Heart left ventricle (tissue), 13 donors: Measurements from ENCODE around the gene GPR179.
"Not testable (repeated sequence)": the region's sequence is repeated elsewhere in the genome, so short reads cannot be mapped to it uniquely, and the experiment has no call there.

Source experiments
- POLR2A ChIP-seq, 2 donors: fragments of 450-650 bp; IDR thresholded peaks; one replicate each; pipeline ENCODE4 v1.6.1; 2017; ENCODE audit warnings: antibody characterized with exemption in 2 of 2, mild to moderate bottlenecking in 2 of 2, moderate library complexity in 2 of 2
- TF ChIP-seq, protein P1 (sequence below), 12 donors: fragments of 200-600 bp; sonication (generic) in 4 of 12; IDR thresholded peaks; one replicate each; pipeline versions ENCODE4 v1.5.0 to v1.8.0; 2018 to 2022; ENCODE audit warnings: antibody characterized with exemption in 12 of 12, mild to moderate bottlenecking in 5 of 12
- donor health status: ischemic (EF 13 %, LVEDD 7.1; RV severe dilation, severe dysfunction).
- donor health status: DM: no; HTN: yes; CAD: no.
- donor health status: DM: no; HTN: no; CAD: no.
- donor health status: ischemic (EF 25% LVEDD 6.9; RV normal size, moderate dysfunction).
- donor health status: ischemic (EF 25% LVEDD 5.7; RV mildly dilated, moderate dysfunction).
- donor health status: ischemic (EF 35%, LVEDD 5.7; RV mildly dilated, moderate dysfunction).
- donor health status: nonischemic (EF 11% LVEDD 7.7; RV severe dilation, severe dysfunction).
- donor health status: DM: yes; HTN: yes; CAD: no.
- donor health status: PGD.
- donor health status: ischemic (EF 29% LVEDD 5.4; RV normal size, mild dysfunction).
- donor health status: nonischemic (EF 23%, LVEDD 6.1; RV moderate dilation, normal function).

- TF ChIP-seq, protein P1, sequence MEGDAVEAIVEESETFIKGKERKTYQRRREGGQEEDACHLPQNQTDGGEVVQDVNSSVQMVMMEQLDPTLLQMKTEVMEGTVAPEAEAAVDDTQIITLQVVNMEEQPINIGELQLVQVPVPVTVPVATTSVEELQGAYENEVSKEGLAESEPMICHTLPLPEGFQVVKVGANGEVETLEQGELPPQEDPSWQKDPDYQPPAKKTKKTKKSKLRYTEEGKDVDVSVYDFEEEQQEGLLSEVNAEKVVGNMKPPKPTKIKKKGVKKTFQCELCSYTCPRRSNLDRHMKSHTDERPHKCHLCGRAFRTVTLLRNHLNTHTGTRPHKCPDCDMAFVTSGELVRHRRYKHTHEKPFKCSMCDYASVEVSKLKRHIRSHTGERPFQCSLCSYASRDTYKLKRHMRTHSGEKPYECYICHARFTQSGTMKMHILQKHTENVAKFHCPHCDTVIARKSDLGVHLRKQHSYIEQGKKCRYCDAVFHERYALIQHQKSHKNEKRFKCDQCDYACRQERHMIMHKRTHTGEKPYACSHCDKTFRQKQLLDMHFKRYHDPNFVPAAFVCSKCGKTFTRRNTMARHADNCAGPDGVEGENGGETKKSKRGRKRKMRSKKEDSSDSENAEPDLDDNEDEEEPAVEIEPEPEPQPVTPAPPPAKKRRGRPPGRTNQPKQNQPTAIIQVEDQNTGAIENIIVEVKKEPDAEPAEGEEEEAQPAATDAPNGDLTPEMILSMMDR (IDR thresholded peaks at IDR 0.05) = not testable (repeated sequence)
- not testable (repeated sequence) for TF ChIP-seq POLR2A (IDR thresholded peaks at IDR 0.05)
These were observed 46.8 kb downstream of the GPR179 start, which contains the start of gene MRPL45 for GRCh38 chr17:38296834-38297517.
